HG03135 (cell line): Measurements from ENCODE around the gene ATAD2B.
"Not testable (repeated sequence)": the region's sequence is repeated elsewhere in the genome, so short reads cannot be mapped to it uniquely, and the experiment has no call there.

Experiments used
- ATAC-seq: cut with Tn5 transposase; IDR thresholded peaks from one replicate; pipeline ENCODE4 v1.9.1; 2021; ENCODE audit warnings: mild to moderate bottlenecking, moderate library complexity; ENCODE audit not compliant: unreplicated experiment

The ATAD2B gene

DNA sequence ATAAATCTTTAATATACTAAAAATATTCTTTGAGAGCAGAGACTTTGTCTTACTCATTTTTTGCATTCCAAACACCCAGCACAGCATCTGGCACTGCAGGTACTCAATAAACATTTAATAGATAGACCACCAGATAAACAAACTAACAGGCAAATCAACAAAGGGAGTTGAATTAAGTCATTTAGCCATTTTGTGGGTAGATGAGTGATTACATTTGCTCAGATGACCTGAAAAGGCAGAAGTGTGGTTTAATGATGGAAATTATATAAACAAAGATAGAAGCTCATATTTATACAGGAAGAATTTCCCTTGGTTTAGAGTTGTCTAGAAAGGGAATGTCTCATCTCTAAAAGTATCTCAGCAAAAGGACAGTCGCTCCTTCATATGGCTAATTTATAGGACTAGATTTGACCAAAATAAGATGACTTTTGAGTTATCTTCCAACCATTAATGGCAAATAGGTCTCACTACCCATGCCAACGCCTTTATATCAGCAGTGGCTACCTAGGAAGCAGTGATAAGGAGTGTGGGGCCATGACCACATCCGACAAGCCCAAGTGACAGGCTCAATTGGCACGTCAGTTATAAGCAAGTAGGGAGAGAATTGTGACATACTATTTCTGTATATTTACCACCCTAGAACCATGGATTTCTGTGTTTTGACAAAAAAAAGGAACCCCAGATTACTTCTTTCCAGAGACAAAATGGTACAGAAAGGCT lies 173.5 kb downstream of the ATAD2B start:
- no peak for ATAC-seq

DNA sequence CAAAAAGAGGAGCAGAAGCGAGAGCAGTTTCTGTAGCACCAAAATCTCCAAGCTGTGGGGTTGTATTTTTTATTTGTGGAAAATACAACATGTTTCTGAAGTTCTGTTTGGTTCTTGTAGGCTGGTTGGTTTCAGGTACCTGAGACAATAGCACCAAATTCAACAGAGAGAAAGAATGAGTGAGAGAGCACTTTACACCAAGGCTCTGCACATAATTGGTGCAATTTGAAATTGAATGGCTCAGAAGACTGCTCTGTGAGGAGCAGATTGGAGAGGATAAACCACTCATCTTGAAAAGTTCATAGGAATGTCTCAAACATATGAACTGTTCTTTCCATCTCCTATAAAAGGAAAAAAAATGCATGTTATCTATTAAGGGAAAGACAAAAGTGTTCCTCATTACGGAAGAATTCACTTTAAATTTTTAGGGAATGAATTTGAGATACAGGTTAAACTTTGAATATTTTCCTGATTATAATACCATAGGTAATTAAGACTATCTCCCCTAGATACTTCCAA lies 175.1 kb downstream of the ATAD2B start:
- no peak for ATAC-seq

DNA sequence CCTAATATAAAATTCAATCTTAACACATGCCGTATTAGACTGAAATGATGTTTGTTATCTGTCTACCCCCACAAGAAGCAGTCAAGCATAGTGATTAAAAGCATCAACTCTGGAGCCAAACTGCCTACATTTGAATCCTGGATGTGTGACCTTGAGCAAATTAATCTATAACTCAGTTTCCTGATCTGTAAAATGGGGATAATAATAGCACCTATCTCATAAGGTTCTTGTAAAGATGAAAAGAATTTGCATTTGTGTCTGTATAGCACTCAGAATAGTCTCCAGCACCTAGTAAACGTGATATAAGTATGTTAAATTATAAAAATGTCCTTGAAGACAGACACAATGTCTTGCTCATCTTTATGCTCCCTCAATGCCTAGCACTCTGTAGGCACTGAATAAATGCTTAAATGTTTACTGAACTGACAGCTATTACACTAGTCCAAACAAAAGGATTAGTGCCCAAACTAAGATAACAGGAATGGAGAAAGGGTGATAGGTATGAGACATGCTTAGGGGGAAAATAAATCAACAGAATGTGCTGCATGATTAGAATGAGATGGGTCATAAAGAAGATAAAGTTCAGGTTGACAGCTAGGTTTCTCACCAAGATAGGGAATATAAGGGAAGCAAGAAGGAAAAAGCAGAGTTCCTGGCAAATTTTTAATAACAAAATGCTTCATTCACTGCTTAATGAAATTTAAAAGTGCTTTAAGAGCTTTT lies 180.6 kb downstream of the ATAD2B start:
- peak; percentile 27 for ATAC-seq

DNA sequence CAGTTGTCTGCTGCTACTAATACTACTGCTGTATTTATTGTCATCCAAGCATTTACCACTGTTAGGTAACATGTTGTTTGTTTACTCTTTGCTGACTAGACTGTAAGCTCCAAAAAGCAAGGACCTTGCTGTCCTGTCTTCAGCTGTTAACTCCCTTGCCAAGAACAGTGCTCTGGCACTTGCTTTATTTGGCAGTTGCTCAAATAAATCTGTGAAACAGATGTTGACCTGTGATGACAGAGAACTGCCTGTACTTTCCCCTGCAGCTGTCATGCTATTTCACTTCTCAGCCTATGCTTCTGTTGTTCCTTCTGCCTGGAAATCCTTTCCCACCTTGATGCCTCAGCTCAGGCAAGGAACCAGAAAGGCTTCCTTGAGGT lies 181.2 kb downstream of the ATAD2B start:
- ATAC-seq = peak; percentile 66

DNA sequence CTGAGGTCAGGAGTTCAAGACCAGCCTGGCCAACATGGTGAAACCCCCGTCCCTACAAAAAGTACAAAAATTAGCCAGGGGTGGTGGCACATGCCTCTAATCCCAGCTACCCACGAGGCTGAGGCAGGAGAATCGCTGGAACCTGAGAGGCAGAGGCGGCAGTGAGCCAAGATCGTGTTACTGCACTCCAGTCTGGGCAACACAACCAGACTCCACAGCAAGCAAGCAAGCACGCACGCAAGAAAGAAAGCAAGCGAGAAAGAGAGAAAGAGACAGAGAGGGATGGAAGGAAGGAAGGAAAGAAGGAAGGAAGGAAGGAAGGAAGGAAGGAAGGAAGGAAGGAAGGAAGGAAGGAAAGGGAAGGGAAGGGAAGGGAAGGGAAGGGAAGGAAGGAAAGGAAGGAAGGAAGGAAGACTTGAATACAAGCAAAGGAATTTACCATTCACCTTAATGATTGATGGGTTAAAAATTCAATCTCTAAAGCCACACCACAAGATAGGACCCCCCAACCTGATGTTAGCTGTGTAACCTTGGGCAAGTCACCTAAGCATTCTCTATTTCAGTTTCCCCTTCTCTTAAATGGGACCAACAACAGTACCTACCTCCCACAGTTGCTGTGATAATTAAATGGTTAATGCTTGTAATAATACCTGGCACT lies 181.7 kb downstream of the ATAD2B start:
- peak; percentile 19 for ATAC-seq

DNA sequence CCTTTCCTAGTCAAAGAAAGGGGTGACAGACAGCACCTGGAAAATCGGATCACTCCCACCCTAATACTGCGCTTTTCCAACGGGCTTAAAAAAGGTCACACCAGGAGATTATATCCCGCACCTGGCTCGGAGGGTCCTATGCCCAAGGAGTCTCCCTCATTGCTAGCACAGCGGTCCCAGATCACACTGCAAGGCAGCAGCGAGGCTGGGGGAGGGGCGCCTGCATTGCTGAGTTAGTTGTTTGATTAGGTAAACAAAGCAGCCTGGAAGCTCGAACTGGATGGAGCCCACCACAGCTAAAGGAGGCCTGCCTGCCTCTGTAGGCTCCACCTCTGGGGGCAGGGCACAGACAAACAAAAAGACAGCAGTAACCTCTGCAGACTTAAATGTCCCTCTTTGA lies 190.1 kb downstream of the ATAD2B start:
- not testable (repeated sequence) for ATAC-seq

DNA sequence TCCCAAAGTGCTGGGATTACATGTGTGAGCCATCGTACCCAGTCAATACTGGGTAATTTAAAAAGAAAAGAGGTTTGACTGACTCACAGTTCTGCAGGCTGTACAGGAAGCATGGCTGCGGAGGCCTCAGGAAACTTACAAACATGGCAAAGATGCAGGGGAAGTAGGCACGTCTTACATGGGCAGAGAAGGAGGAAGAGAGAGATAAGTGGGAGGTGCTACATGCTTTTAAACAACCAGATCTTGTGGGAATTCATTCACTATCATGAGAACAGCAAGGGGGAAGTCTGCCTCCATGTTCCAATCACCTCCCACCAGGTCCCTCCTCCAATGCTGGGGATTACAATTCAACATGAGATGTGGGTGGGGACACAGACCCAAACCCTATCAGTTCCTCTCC lies 192.5 kb downstream of the ATAD2B start:
- no peak for ATAC-seq

DNA sequence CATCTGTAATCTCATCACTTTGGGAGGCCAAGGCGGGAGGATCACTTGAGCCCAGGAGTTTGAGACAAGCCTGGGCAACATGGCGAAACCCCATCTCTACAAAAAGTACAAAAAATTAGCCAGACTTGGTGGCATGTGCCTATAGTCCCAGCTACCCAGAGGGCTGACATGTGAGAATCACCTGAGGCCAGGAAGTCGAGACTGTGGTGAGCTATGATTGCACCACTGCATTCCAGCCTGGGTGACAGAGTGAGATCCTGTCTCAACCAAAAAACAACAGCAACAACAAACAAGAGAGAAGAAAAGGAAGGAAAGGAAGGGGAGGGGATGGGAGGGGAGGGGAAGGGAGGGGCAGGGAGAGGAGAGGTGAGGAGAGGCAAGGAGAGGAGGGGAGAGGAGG lies 203.9 kb downstream of the ATAD2B start:
- ATAC-seq = not testable (repeated sequence)

DNA sequence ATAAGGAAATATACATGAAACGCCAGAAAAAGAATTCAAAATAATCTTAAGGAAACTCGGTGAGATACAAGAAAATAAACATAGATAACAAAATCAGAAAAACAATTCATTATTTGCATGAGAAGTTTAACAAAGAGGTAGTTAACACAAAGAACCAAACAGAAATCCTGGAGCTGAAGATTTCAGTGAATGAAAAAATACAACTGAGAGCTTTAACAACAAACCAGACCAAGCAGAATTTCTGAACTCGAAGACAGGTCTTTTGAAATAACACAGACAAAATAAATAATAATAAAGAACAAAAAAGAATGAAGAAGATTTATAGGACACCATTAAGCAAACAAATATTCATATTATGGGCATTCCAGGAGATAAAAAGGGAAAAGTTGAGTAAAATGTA lies 204.7 kb downstream of the ATAD2B start:
- no peak for ATAC-seq

DNA sequence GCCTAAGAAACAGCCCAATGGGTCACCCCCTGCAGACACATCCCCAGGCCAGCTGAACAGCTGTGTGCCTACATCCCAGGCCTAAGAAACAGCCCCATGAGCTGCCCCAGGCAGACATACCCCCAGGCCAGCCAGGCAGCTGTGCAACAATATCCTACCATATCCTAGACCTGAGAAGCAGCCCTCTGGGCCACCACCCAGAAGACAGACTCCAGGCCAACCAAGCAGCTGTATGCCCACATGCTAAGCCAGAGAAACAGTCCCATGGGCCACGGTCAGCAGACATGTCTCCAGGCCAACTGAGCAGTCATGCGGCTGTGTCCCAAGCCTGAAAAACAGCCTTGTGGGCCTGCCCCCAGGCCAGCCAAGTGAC lies 205.5 kb downstream of the ATAD2B start:
- ATAC-seq = no peak

DNA sequence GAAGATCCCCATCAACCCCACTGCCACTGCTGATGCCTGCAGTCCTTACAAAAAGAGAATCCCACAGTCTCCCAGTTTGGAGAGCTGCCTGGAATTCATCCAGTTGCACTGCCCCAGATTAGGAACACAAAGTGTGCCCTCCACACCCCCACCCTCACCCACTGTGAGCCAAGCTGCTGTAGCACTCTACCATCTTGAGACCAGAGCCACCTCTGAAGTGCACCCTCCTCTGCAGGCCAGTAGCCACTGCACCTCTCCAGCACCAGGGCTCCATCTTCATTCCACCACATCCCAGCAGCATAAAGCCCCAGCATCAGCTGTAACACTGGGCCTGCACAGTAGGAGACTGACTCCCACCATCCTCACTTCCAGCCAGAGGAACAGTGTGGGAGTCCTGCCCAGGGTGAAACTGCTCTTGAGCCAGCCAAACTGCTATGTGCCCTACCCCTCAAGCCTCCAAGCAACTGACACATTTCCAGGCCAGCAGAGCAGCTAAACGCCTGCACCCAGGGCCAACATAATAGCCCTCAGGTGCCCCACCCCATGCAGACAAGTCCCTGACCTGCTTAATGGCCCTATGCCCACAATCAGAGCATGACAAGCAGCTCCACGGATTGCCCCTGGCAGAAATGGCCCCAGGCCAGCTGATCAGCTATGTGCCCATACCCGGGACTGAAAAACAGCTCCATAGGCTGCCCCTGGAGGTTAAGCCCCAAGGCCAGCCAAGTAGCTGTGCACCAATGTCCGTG lies 206.0 kb downstream of the ATAD2B start:
- no peak for ATAC-seq

DNA sequence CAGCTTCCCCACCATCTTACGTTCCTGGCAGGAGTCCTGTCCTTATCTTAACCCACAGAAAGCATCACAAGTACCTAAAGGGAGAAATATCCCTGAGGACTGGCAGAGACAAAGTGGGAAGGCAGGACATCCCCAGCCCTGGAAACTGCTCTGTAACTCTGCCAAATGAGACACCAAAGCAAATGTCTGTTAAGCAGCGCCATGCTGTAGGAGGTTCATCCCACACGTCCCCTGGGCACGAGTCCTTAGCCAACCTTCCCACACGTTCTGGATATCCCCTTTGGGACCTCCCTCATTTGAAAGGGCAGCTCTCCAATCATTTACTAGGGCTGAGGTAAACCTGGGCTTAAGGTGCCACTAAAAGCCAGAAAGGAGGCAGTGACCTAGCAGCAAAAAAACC lies 207.2 kb downstream of the ATAD2B start:
- ATAC-seq = no peak

DNA sequence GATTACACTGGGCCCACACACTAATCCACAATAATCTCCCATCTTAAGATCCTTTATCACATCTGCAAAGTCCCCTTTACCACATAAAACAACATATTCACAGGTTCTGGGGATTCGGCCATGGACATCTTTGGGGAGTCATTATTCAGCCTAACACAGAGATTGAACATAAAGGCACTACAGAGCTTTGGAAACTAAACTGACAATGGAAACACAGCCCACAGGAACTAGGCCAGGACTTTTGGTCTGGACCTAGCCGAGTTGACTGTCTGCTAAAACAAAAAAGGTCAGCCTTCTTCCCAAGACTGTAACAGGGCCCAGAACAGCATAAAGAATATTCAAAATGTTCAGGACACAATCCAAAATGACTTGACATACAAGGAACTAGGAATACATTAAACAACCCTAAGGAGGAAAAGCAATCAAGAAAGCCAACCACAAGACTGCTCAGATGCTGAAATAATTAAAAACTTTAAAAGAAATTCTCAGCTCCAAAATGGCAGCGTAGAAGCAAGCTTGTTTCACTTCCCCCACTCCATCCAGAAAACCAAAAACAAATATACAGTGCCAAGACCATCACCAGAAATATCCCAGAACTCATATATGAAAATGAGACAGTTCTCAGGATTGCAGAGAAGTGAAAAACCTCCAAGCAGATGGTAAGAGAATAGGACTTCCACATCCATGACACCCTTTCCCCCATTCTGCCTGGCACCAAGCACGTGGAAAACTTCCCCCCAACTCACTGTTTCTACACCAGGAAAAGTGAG lies 207.8 kb downstream of the ATAD2B start:
- ATAC-seq = no peak

DNA sequence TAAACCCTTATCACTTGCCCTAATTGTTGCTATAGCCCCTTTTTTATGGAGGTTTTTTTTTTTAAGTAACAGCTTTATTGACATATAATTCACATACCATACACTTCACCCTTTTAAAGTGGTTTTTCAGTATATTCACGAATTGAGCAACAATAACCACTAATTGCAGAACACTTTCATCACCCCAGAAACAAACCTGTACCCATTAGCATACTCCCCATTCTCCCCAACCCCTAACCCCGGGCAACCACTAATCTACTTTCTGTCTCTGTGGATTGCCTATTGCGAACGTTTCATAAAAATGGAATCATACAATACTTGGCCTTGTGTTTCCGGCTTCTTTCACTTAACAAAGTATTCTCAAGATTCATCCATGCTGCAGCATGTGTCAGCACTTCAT lies 213.6 kb downstream of the ATAD2B start:
- no peak for ATAC-seq

DNA sequence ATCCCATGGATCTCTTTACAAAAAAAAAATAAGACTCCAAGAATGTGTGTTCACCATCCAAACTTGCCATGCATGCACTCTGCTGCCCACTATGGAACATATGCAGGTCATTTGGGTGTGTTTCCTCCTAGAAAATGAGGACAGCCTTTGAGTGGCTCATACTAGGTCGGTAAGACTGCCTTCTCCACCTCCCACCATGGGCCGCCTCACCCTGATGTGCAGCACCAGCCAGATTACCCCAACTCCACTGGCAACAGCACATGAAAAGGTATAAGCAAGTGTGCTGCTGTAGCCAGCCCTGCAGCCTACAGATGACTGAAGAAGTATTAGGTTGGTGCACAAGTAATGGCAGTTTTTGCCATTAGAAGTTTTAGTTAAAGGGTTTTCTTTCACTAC lies 214.2 kb downstream of the ATAD2B start:
- no peak for ATAC-seq

DNA sequence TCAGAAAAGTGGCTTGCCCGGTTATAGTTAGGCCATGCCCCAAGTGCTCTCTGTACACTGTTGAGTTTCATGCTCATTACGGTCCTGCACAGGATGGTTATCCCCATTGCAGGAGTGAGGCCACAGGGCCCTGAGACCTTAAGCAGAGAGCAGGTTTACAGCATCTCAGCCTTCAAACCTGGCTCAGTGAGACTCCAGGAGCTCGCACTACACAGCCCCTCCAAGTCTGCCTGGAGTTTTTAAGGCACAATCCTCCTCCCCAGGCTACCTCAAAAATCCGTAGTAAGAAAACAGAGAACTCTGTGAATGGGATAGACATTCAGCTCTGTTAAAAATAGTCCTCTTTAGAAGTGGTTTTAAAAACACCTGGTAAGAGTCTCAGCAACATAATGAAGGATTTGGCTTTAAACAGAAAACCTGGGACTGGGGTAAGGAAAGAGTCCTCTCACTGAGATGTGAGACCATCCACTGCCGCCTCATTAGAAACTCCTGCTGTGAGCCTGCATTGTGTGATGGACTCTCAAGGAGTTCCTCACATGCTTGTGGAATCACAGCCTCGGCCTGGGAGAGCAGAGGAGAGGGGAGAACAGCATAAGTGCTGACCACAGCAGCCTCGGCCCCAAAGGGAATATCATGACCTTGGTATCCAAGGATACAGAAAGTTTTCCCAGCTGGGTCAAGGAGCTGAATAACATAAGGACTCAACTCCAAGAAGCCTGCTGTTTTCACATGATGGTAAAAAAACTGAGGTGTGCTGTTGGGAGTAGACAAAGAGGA lies 214.8 kb downstream of the ATAD2B start:
- ATAC-seq = no peak

DNA sequence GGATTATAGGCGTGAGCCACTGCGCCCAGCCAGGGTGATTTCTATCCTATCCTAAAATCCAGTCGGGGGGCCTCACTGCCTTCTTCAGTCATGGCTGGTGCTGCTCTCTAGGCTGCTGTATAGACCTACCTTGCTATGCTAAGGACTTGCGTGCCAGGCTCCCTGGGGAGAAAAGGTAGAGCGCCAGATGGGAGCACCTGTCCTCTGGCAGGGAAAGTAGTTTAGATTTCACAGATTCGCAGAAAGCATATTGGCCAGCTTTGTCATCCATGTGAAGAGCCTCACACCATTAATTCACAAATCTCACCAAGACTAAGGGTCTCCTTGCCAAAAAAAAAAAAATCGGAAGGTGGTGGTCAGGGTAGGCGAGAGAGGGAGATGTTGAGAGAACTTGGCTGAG lies 217.6 kb downstream of the ATAD2B start:
- no peak for ATAC-seq

DNA sequence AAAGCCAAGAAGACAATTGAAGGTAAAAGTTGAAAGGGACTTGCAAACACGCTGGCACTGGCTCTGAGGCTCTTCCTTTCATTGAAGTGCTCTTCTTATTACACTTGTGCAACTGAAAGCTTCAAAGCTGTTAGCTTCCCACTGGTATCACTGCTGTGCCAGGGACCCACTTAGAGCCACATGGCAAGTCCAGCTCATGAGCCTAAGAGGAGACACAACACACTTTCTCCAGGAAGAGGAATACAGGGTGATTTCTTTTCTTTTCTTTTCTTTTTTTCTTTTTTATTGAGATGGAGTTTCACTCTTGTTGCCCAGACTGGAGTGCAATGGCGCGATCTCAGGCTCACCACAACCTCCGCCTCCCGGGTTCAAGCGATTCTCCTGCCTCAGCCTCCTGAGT lies 218.2 kb downstream of the ATAD2B start:
- ATAC-seq = no peak

DNA sequence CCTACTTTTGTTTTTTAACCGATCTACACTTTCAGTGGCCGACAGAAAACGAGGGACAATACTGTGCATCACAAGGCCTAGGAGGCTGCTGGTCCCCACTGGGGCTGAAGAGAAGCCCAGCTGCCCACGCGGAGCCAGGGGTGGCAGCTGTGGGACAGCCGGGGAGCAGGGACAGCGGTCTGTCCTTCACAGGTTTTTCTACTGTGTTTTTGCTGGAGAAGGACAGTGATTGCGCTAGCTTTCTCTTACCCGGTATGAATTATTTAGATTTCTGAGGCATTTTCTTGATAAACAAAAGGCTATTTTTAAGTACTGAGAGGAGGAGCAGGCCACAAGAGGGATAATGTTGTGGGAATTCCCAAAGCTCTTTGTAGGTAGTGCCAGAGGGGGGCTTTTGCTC lies 219.8 kb downstream of the ATAD2B start:
- ATAC-seq = no peak

DNA sequence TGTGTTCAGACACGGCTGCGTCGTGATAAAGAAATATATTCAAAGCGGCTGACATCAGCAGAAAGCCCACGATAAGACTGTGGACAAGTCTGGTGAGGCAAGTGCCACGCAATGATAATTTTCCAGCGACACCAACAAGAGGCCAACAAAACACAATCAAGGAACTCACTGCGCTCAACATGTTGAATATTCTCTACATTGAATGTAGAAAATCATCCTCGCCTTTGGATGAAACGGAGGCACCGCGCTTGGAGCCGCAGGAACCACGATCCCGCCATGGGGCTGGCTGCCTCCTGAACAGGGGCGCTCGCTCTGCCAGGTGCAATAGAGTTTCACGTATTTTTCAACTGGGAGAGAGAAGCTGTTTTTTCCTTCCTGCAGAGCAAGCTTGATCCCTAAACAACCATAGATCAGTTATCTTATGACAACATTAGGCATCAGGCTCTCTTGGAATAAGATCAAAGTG lies 220.3 kb downstream of the ATAD2B start:
- no peak for ATAC-seq
